HG03060 (cell line): Measurements from ENCODE around the gene CCL21.

Experiments used
- ATAC-seq: cut with Tn5 transposase; IDR thresholded peaks from one replicate; pipeline ENCODE4 v1.9.1; 2021; ENCODE audit warnings: low read depth, moderate number of reproducible peaks; ENCODE audit not compliant: unreplicated experiment

The CCL21 gene

GRCh38 chr9:34709196-34709978 lies 549 bp downstream of the CCL21 start:
- no peak for ATAC-seq

GRCh38 chr9:34707130-34707529 lies 2.8 kb downstream of the CCL21 start:
- no peak for ATAC-seq

- no peak for ATAC-seq
Measured at GRCh38 chr9:34701769-34702736, 7.9 kb downstream of the CCL21 start.

- no peak for ATAC-seq
Measured at GRCh38 chr9:34701023-34701768, 8.7 kb downstream of the CCL21 start.

- ATAC-seq: no peak
Measured at GRCh38 chr9:34694811-34695210, 15.1 kb downstream of the CCL21 start.

GRCh38 chr9:34693560-34693959 lies 16.4 kb downstream of the CCL21 start:
- no peak for ATAC-seq

- no peak for ATAC-seq
Measured at GRCh38 chr9:34691936-34692315, 18.0 kb downstream of the CCL21 start.

- no peak for ATAC-seq
Measured at GRCh38 chr9:34690983-34691935, 18.7 kb downstream of the CCL21 start, which contains the start of gene CCL19. CCL19 (minus strand) TSS chr9:34691276; CDS start chr9:34691139, 137 bp downstream.

GRCh38 chr9:34689512-34689911 lies 20.4 kb downstream of the CCL21 start:
- ATAC-seq: no peak

- no peak for ATAC-seq
Measured at GRCh38 chr9:34689116-34689470, 20.8 kb downstream of the CCL21 start.

GRCh38 chr9:34688329-34689115 lies 21.4 kb downstream of the CCL21 start:
- ATAC-seq: no peak

- no peak for ATAC-seq
Measured at GRCh38 chr9:34687276-34688030, 22.5 kb downstream of the CCL21 start.

- no peak for ATAC-seq
Measured at GRCh38 chr9:34686732-34687131, 23.2 kb downstream of the CCL21 start.

- ATAC-seq: no peak
Measured at GRCh38 chr9:34686231-34686630, 23.7 kb downstream of the CCL21 start.

- no peak for ATAC-seq
Measured at GRCh38 chr9:34685591-34685990, 24.3 kb downstream of the CCL21 start.

GRCh38 chr9:34684816-34685215 lies 25.1 kb downstream of the CCL21 start:
- no peak for ATAC-seq

GRCh38 chr9:34684145-34684544 lies 25.8 kb downstream of the CCL21 start:
- ATAC-seq: no peak

GRCh38 chr9:34675869-34676268 lies 34.1 kb downstream of the CCL21 start:
- ATAC-seq: no peak
